DOHH2 (cell line): ENCODE measurements around the gene COPS9.

Experiments used
- H3F3A ChIP-seq: fragments of 200-600 bp; sonication (generic), shearing (Covaris generic); 2 replicates; pipeline ENCODE4 v1.6.0; 2016; ENCODE audit warnings: antibody characterized with exemption, mild to moderate bottlenecking; ENCODE audit not compliant: control insufficient read depth, insufficient read depth
- H3K27ac ChIP-seq: fragments of 200-600 bp; sonication (generic); 2 replicates; pipeline ENCODE4 v1.5.1; 2014; ENCODE audit warnings: low read depth, mild to moderate bottlenecking, low read length, moderate library complexity
- H3K27me3 ChIP-seq: fragments of 200-600 bp; sonication (generic); 2 replicates; pipeline ENCODE4 v1.6.1; 2014; ENCODE audit warnings: mild to moderate bottlenecking, low read length, mixed read lengths; ENCODE audit not compliant: control insufficient read depth
- H3K36me3 ChIP-seq: fragments of 200-600 bp; sonication (generic); 2 replicates; pipeline ENCODE4 v1.6.1; 2014; ENCODE audit warnings: mild to moderate bottlenecking, low read length, moderate library complexity, mixed read lengths; ENCODE audit not compliant: control insufficient read depth
- H3K4me1 ChIP-seq: fragments of 200-600 bp; sonication (generic); 2 replicates; pipeline ENCODE4 v1.6.1; 2014; ENCODE audit warnings: mild to moderate bottlenecking, low read length, mixed read lengths; ENCODE audit not compliant: control insufficient read depth
- H3K4me2 ChIP-seq: fragments of 200-600 bp; sonication (generic); 2 replicates; pipeline ENCODE4 v1.6.0; 2014; ENCODE audit warnings: mild to moderate bottlenecking, low read length, moderate library complexity
- H3K4me3 ChIP-seq: fragments of 200-600 bp; sonication (generic); 2 replicates; pipeline ENCODE4 v1.5.1; 2014; ENCODE audit warnings: mild to moderate bottlenecking, low read length, mixed read lengths
- H3K79me2 ChIP-seq: fragments of 200-600 bp; sonication (generic); 2 replicates; pipeline ENCODE4 v1.6.1; 2014; ENCODE audit warnings: mild to moderate bottlenecking, low read length, mixed read lengths; ENCODE audit not compliant: control insufficient read depth
- H3K9me2 ChIP-seq: fragments of 200-600 bp; sonication (generic); replicated peaks from 2 replicates; pipeline ENCODE4 v1.6.1; 2014; ENCODE audit warnings: mild to moderate bottlenecking, low read length, mixed read lengths; ENCODE audit not compliant: control insufficient read depth
- H3K9me3 ChIP-seq: fragments of 200-600 bp; sonication (generic); 2 replicates; pipeline ENCODE4 v1.6.1; 2014; ENCODE audit warnings: antibody characterized with exemption, low read length, mixed read lengths; ENCODE audit not compliant: control insufficient read depth, insufficient read depth
- H4K20me1 ChIP-seq: fragments of 200-600 bp; sonication (generic); 2 replicates; pipeline ENCODE4 v1.6.0; 2014; ENCODE audit warnings: low read depth, mild to moderate bottlenecking, antibody characterized with exemption, low read length, moderate library complexity; ENCODE audit not compliant: control insufficient read depth, insufficient read depth
- CTCF ChIP-seq: fragments of 200-600 bp; sonication (generic); IDR thresholded peaks from one replicate; pipeline ENCODE4 v1.5.1; 2014; ENCODE audit warnings: antibody characterized with exemption, mild to moderate bottlenecking, low read depth, low read length; ENCODE audit not compliant: poor library complexity, severe bottlenecking
- EZH2phosphoT487 ChIP-seq: fragments of 200-600 bp; sonication (generic); IDR thresholded peaks from 2 replicates; pipeline ENCODE4 v1.6.1; 2017; ENCODE audit warnings: borderline replicate concordance, mild to moderate bottlenecking, antibody characterized with exemption, low read length, moderate library complexity, mixed read lengths

COPS9 gene

GRCh38 chr2:240121190-240121589, 14.9 kb downstream of the COPS9 start:
- TF ChIP-seq EZH2phosphoT487 (no peak), CTCF (no peak)
- H3K36me3 ChIP-seq: peaks cover 2% of the 10 kb centered on the region; the same call in 1 of the 2 replicates
- H3K4me3 ChIP-seq: no peak overlapping the region
- H3K9me2 ChIP-seq: no peaks in the 10 kb centered on the region
- H3K4me2 ChIP-seq: no peak overlapping the region
- no peak overlapping the region for H3K27ac ChIP-seq
- H3K4me1 ChIP-seq: peaks cover 8% of the 10 kb centered on the region
- H3K79me2 ChIP-seq: no peaks in the 10 kb centered on the region
- no peaks in the 10 kb centered on the region for H4K20me1 ChIP-seq
- peaks cover 3% of the 10 kb centered on the region; the same call in 1 of the 2 replicates for H3K27me3 ChIP-seq
- no peaks in the 10 kb centered on the region for H3F3A ChIP-seq
- H3K9me3 ChIP-seq: no peaks in the 10 kb centered on the region

GRCh38 chr2:240114233-240114632, 21.9 kb downstream of the COPS9 start:
- no peaks in the 10 kb centered on the region for H3F3A ChIP-seq
- H4K20me1 ChIP-seq: no peaks in the 10 kb centered on the region
- H3K27me3 ChIP-seq: no peaks in the 10 kb centered on the region; the same call in none of the 2 replicates
- no peaks in the 10 kb centered on the region for H3K9me3 ChIP-seq
- H3K79me2 ChIP-seq: no peaks in the 10 kb centered on the region
- H3K4me1 ChIP-seq: no peaks in the 10 kb centered on the region
- no peak overlapping the region for H3K27ac ChIP-seq
- no peak overlapping the region for H3K4me2 ChIP-seq
- no peak overlapping the region for H3K4me3 ChIP-seq
- no peaks in the 10 kb centered on the region for H3K36me3 ChIP-seq
- TF ChIP-seq CTCF: no peak
- TF ChIP-seq EZH2phosphoT487: no peak
- H3K9me2 ChIP-seq: no peaks in the 10 kb centered on the region

- no peaks in the 10 kb centered on the region for H3F3A ChIP-seq
- no peak for TF ChIP-seq EZH2phosphoT487
- no peak for TF ChIP-seq CTCF
- H3K4me2 ChIP-seq: no peak overlapping the region
- no peaks in the 10 kb centered on the region for H3K79me2 ChIP-seq
- no peaks in the 10 kb centered on the region for H3K36me3 ChIP-seq
- no peaks in the 10 kb centered on the region for H3K9me2 ChIP-seq
- no peak overlapping the region for H3K4me3 ChIP-seq
- no peaks in the 10 kb centered on the region for H3K4me1 ChIP-seq
- no peaks in the 10 kb centered on the region for H3K9me3 ChIP-seq
- no peaks in the 10 kb centered on the region for H4K20me1 ChIP-seq
- H3K27me3 ChIP-seq: no peaks in the 10 kb centered on the region; the same call in none of the 2 replicates
- no peak overlapping the region for H3K27ac ChIP-seq
Observed at GRCh38 chr2:240112914-240113690, 23.0 kb downstream of the COPS9 start.
